ENCODE results near the gene PSENEN.

Gene PSENEN

DNA sequence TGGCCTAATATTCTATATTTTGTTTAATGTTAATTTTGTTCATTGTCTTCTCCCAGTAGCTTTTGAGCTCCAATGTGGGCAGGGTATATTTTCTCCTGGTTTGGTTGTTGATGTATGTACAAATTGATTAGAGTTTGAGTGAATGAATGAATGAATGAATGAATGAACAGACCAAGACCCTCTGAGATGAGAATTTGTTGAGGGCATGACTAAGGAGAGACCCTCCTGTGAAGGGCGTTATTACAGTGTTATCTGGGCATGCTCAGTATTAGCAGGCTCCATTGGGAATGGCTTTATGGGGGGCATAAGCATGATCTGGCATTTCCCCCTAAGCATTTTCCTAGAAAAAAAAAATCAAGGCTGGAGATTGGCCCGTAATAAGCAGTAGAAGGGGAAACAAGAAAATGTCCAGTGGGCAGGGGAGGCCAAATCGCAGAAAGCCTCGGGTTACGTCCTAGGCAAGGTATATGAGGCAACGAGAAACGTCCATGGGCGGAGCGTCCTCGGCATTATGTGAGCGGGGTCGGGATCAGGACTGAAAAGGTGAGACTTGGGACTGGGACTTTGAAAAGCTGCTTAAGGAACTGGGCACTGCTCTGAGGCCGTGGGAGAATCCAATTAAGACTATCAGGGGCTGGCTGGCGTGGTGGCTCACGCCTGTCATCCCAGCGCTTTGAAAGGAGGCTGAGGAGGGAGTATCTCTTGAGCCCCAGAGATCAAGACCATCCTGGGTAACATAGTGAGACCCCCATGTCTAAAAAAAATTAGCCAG lies 29.0 kb downstream of the PSENEN start:
- DNase-seq = no peak

DNA sequence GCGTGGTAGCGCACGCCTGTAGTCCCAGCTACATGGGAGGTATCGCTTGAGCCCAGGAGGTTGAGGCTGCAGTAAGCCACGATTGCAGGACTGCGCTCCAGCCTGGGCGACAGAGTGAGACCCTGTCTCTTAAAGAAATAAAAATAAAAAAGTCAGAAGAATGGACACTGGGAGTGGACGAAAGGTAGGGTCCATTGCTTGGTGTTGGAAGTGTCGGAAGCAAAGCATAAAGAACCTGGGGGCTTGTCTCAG lies 29.5 kb downstream of the PSENEN start:
- no peak for DNase-seq

DNA sequence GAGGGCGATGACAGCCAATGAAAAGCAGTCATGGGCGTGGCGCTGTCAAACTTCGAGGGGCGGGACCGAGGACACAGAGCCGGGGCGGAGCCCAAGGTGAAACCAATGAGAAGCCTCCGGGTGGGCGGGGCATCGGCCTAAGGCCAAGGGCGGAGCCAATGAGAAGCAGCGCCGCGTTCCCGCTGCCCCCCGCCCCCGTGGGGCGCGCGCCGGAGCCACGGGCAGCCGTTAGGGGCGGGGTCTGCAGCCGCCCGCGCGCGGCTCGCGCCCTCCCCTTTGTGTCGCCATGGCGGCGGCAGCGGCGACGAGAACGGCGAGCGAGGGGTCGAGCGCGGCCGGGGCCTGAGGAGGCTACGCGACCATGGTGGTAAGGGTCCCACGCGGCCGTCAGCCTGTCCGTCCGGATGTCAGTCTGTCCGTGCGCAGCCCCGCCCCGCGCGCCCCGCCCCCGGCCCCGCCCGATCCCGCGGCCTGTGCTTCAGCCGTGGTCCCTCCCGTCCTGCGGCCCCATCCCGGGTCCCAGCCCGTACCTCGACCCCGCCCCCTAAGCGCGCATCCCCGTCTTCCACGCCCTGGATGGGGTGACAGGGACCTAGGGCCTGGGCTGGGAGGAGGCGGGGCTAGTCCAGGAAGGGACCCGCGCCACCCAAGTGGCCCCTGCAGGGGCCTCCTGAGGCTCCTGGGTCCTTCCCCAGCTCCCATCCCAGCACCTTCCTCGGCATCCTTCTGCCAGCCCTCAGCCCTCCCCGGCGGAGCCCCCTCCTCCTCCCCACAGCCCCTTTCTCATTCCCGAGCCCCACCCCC lies 30.0 kb downstream of the PSENEN start, which contains the start of gene ARHGAP33:
Gene ARHGAP33, plus strand, starts transcription at position 267 of the 804 bp plus-strand sequence. Its CDS starts 95 bp downstream, at position 362.
- peak; percentile 86 to 95 for DNase-seq

DNA sequence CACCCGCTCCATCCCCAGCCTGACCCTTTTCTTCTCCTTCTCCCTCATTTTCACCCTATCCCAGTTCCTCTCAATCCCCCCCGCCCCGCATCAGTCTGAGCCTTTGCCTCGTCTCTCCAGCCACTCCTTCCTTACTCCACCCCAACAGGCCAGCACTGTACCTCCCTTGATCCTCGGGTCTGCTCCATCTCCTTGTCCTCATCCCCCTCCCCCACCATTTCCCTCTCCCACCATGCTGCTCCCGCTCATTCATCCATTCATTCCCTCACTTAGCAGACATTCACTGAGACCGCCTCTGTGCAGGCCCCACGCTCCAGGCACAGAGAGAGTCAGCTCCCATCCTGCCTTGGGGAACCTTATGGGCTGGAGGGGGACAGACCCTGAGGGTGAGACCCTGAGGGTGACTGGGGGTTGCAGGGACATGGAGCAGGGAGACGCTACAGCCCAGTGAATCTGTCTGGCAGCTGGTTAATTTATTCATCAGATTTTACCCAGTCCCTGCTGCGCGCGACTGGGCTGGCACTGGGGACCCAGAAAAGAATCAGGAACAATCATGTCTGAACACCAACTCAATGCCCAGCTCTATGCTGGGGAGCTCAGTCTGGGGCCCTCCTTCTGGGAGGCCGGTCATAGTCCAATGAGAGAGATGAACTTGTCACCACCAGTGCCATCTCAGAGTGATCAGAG lies 30.8 kb downstream of the PSENEN start:
- peak in 1 of 2 experiments; percentile 8 for DNase-seq

DNA sequence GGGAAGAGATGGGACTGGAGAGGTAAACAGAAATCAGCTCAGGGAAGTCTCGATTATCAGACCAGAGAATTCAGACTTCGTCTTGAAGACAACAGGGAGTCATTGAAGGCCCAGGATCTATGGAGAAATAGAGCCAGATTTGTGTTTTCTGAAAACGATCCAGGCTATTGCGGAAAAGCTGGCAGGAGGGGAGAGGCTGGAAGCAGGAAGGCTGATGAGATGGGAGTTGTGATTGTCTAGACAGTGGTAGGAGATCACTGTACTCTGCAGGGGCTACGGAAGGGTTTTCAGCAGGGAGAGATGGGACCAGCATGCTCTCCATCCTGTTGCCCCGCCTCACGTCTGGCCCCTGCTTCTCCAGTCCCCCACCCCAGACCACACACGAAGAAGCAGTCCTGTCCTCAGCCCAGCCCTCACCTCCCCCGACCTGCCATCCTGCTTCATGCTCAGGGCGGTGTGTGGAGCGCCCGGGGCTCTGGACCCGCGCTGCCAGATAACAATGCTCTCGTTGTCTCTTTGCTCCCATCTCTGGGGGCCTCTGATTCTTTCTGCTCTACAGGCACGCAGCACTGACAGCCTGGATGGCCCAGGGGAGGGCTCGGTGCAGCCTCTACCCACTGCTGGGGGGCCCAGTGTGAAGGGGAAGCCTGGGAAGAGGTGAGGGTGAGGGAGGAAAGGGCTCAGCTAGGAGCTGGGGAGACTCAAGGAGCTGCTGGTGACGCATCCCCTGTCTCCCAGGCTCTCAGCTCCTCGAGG lies 31.8 kb downstream of the PSENEN start:
- DNase-seq = no peak

DNA sequence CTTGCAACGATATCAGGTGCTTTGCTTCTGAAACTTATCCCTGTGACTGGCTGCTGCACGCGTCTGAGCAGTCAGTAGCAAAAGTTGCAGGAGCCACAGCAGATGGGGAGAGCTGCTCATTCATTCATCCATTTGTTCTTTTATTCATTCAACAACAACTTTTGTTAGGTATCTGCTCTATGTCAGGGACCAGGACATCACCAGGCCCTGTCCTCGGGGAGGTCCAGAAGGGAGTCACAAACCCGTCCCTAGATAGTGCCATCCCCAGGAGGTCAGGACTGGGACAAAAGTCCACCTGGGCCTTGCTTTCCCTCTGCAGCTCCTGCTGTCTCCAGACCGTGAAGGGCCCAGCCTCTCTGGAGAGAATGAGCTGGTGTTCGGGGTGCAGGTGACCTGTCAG lies 32.5 kb downstream of the PSENEN start:
- DNase-seq = no peak

DNA sequence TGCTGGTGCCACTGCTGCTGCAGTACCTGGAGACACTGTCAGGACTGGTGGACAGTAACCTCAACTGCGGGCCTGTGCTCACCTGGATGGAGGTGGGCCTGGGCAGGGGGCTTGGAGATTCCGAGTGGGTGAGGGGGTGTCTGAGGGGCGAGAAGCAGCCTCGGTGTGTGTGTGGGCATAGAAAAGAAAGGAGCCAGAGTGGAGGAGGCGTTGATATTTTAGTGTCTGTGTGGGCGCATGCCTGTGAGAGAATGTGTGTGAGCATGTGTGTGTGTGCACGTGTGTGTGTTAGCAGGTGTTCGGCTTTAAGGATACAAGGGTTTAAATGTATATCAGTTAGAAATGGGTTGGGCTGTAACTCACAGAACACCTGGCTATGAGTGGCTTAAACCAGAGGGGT lies 33.6 kb downstream of the PSENEN start:
- no peak for DNase-seq

DNA sequence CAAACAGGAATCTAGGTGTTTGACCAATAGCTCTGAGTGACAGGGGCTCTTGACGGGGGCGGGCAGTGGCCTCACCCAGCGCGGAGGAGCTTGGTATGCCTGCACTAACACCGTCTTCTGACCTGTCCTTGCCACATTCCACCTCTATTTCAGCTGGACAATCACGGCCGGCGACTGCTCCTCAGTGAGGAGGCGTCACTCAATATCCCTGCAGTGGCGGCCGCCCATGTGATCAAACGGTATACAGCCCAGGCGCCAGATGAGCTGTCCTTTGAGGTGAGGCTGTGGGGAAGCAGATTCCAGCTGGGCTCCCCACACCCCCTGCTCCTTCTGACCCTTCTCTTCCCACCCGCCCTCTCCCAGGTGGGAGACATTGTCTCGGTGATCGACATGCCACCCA lies 34.6 kb downstream of the PSENEN start:
- no peak for DNase-seq

DNA sequence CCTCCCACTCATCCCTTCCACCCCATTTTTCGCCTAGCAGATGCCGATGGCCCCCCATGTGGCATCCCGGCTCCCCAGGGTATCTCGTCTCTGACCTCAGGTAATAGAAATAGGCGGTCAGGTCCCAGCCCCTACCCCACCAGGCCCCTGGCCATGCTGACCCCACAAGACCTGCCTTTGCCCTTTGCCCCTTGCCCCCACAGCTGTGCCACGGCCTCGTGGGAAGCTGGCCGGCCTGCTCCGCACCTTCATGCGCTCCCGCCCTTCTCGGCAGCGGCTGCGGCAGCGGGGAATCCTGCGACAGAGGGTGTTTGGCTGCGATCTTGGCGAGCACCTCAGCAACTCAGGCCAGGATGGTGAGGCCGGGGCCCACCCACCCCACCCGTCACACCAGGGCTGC lies 35.3 kb downstream of the PSENEN start:
- no peak for DNase-seq

DNA sequence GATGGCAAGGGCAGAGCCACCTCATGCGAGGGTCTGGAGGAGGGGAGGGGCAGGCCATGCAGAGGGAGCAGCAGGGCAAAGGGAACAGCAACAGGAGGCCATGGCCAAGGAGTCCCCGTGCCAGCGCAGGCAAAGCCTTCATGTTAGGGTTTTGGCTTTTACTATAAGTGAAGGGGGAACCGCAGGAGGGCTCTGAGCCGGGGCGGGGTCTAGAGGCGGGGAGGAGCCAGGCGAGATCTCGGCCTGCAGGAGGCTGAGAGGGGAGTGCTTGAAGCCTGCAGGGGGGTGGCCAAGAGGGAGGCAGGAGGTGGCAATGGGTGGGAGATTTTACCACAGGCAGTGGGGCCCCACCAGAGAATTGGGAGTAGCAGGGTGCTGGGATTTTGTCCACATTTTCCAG lies 36.2 kb downstream of the PSENEN start:
- no peak for DNase-seq

DNA sequence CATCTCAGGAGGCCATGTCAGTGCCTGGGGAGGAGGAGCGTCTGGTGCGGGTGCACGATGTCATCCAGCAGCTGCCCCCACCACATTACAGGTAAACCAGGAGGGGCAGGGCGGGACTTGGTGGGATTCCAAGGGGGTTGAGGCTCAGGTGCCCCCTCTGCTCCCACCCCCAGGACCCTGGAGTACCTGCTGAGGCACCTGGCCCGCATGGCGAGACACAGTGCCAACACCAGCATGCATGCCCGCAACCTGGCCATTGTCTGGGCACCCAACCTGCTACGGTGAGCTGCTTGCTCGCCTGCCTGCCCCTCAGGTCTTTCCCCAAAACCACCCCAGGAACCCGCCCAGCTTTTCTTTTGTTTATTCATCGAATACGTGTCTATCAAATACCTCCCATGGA lies 37.1 kb downstream of the PSENEN start:
- DNase-seq = no peak

DNA sequence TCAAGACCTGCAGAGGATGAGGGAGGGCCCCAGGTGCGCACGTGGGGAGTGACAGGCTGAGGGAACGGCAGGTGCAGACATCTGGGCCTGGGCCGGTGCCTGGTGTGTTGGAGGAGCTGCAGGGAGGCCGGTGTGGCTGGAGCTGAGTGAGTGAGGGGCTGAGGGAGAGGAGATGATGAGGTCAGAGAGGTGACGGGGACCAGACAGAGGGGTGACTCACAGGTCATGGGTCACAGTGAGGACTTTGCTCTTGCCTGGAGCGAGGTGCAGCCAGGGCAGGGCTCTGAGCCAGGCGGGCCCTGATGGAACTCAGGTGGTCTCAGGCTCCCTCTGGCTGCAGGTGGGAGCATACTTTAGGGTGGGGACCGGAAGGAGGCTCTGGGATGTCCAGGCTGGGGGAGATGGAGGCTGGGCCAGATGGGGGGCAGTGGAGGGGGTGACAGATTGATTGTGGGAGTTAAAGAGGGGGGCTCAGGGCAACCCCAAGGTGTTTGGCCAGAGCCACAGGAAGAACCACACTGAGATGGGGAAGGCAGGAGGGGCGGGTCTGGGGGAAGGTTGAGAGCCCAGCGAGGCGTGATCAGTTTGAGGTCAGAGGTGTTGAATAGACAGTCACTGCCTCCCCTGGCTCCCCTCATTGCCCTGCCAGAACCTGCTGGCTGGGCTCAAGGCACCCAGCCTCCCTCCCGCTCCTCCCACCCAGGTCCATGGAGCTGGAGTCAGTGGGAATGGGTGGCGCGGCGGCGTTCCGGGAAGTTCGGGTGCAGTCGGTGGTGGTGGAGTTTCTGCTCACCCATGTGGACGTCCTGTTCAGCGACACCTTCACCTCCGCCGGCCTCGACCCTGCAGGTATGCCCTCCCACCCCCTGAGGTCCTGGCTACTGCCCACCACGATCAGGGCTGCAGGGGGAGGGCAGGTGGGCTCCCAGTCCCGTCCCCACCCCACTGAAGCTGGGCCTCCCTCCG lies 38.3 kb downstream of the PSENEN start:
- DNase-seq = no peak

DNA sequence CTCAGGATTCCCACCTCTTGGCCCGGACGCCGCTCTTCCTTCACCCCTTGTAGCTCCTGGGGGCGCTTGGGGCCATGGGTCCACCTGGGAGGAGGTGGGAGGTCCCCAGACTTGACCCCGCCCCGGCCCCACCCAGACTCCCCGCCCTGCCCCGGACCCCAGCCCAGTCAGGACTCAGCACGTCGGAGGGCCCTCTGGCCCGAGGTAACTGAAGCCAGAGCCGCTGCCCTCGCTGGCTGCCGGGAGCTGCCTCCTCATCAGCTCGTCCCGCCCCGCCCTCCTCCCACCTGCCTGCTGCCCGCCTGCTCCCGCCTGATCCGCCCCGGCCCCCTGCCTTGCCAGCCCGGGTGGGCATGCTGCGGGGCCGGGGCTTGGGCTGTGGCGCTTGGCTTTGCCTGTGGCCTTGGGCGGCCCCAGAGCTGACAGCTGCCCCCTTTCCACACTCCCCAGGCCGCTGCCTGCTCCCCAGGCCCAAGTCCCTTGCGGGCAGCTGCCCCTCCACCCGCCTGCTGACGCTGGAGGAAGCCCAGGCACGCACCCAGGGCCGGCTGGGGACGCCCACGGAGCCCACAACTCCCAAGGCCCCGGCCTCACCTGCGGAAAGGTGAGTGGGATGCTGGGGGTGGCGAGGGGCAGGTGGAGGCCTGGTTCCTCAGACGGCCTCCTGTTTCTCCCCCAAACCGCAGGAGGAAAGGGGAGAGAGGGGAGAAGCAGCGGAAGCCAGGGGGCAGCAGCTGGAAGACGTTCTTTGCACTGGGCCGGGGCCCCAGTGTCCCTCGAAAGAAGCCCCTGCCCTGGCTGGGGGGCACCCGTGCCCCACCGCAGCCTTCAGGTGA lies 39.3 kb downstream of the PSENEN start:
- no peak for DNase-seq

DNA sequence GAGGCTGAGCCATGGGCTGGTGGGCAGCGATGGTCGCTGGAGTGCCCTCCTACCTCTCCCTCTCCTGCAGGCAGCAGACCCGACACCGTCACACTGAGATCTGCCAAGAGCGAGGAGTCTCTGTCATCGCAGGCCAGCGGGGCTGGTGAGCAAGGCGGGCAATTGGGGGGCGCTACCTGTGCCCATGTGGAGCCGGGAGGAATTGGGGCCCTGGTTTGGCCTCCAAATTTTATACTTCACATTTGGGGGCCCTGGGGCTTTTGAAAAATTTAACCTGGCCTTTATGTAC lies 39.8 kb downstream of the PSENEN start:
- DNase-seq = no peak

DNA sequence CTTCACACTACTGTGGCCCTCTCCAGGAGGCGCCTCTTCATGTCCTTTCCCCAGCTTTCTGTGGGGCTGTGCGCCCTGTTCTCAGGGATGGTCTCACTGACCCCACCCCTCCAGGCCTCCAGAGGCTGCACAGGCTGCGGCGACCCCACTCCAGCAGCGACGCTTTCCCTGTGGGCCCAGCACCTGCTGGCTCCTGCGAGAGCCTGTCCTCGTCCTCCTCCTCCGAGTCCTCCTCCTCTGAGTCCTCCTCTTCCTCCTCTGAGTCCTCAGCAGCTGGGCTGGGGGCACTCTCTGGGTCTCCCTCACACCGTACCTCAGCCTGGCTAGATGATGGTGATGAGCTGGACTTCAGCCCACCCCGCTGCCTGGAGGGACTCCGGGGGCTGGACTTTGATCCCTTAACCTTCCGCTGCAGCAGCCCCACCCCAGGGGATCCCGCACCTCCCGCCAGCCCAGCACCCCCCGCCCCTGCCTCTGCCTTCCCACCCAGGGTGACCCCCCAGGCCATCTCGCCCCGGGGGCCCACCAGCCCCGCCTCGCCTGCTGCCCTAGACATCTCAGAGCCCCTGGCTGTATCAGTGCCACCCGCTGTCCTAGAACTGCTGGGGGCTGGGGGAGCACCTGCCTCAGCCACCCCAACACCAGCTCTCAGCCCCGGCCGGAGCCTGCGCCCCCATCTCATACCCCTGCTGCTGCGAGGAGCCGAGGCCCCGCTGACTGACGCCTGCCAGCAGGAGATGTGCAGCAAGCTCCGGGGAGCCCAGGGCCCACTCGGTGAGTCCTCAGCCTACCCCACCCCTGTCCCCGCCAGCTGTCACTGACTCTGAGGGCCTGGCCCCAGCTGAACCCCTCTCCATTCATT lies 41.1 kb downstream of the PSENEN start:
- DNase-seq = no peak

DNA sequence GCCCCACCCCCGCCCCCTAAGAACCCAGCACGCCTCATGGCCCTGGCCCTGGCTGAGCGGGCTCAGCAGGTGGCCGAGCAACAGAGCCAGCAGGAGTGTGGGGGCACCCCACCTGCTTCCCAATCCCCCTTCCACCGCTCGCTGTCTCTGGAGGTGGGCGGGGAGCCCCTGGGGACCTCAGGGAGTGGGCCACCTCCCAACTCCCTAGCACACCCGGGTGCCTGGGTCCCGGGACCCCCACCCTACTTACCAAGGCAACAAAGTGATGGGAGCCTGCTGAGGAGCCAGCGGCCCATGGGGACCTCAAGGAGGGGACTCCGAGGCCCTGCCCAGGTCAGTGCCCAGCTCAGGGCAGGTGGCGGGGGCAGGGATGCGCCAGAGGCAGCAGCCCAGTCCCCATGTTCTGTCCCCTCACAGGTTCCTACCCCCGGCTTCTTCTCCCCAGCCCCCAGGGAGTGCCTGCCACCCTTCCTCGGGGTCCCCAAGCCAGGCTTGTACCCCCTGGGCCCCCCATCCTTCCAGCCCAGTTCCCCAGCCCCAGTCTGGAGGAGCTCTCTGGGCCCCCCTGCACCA lies 41.9 kb downstream of the PSENEN start:
- no peak for DNase-seq

DNA sequence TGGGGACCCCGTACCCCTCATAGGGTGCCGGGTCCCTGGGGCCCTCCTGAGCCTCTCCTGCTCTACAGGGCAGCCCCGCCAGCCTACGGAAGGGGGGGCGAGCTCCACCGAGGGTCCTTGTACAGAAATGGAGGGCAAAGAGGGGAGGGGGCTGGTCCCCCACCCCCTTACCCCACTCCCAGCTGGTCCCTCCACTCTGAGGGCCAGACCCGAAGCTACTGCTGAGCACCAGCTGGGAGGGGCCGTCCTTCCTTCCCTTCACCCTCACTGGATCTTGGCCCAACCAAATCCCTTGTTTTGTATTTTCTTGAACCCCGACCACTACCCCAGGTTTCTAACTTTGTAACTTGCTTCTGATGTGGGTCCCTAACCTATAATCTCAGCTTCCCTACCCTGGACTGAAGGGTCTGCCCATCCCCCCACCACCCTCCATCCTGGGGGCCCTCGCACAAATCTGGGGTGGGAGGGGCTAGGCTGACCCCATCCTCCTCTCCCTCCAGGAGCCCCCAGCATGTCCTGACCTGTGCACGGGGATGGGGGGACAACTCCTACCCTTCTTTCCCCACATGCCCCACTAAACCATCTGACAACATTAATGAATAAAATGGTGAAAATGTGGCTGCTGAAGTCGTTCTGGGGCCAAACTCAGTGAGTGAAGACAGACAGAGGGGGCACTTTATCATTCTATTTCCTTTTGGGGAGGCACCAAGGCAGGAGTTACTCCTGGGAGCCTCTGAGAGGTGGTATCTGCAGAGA lies 42.9 kb downstream of the PSENEN start:
- DNase-seq = no peak

DNA sequence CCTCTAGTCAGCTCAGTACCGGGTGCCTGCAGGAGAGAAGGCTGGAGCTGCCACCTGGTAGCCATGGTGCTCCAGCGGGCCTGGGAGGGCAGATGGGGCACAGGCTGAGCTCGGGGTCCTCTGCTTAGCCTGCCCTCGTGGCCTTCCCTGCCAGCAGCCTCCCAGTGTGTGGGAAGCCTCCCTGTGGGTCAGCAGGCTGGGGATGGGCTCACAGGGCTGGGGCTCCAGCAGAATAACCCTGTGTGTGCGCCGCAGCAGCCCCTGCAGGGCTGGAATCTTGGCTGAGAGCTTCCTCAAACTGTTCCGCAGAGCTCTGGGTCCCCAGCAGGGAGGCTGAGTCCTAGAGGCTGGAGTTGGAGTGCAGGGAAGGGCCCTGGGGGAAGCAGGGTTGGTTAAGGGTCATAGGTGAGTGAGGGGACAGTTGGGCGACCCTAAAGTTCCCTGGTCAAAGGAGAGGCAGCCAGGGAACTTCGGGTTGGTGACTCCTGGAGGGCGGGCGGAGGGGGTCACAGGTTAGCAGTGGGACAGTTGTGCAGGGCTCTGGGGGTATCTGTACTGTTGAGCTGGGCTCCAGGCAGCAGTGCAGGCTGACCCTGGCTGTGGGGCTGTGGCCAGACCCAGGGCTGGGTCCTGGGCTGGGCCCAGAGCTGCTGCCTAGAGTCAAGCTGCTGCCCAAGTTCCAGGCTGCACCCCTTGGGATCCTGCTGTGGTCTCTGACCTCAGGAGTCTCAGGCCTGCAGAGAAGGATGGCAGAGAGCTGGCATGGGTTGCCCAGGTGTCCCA lies 43.9 kb downstream of the PSENEN start:
- DNase-seq = no peak

Data from cerebellar nuclear complex (tissue), 1 donor.